AG04449 (cell line): ENCODE data around the gene ARHGAP40.

ENCODE experiments used
- CTCF ChIA-PET: fragments of 350-600 bp; formaldehyde crosslinking; extraction: SDS; loops from one replicate; lab custom pipeline; 2021; ENCODE audit warnings: antibody characterized with exemption; lab: Yijun Ruan, JAX
- POLR2A ChIA-PET: fragments of 400-600, 350-600 bp; formaldehyde crosslinking; extraction: SDS; loops from one replicate; lab custom pipeline; 2020; ENCODE audit warnings: antibody characterized with exemption, inconsistent platforms; lab: Yijun Ruan, JAX
- DNase-seq: peaks from one replicate; pipeline ENCODE4 v3.0.0-alpha.2; 2010; ENCODE audit warnings: low read depth, low spot score
- H3K4me3 ChIP-seq: 2 replicates; pipeline ENCODE4 v1.5.1; 2011; ENCODE audit warnings: low read depth, mild to moderate bottlenecking, control low read depth, low read length
- TF ChIP-seq, protein P1 (sequence below): IDR thresholded peaks from one replicate; pipeline ENCODE4 v1.5.1; 2011; ENCODE audit warnings: mild to moderate bottlenecking, moderate library complexity, low read length, control low read depth, inconsistent platforms; ENCODE audit not compliant: insufficient read depth; ENCODE audit errors: missing control alignments

Gene ARHGAP40

DNA sequence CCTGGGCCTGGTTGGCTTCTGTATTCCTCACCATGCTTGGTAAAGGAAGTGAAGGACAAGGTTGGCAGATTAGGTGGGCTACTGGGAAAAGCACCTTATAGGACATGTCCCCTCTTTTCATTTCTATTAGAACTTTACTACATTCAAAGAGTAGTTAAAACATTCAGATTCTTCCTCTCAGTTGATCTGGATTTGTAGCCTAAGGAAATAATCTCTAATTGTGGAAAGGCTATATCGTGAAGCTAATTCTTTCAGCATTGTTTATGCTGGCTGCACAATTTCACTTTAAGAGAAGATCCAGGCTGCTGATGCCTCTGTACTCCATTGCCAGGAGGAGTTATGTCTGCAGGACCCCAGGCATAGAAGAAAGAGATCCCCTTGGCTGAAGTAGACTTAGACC is 58.8 kb downstream of the ARHGAP40 start:
- ChIA-PET CTCF (interaction anchor here (0.6 to 5.4 kb wide), 8 partner anchors 8 to 235 kb away, joined by 3 to 41 read pairs (median 3); no protein-coding TSS in a partner anchor), POLR2A (no interaction called here)
- TF ChIP-seq, protein P1, sequence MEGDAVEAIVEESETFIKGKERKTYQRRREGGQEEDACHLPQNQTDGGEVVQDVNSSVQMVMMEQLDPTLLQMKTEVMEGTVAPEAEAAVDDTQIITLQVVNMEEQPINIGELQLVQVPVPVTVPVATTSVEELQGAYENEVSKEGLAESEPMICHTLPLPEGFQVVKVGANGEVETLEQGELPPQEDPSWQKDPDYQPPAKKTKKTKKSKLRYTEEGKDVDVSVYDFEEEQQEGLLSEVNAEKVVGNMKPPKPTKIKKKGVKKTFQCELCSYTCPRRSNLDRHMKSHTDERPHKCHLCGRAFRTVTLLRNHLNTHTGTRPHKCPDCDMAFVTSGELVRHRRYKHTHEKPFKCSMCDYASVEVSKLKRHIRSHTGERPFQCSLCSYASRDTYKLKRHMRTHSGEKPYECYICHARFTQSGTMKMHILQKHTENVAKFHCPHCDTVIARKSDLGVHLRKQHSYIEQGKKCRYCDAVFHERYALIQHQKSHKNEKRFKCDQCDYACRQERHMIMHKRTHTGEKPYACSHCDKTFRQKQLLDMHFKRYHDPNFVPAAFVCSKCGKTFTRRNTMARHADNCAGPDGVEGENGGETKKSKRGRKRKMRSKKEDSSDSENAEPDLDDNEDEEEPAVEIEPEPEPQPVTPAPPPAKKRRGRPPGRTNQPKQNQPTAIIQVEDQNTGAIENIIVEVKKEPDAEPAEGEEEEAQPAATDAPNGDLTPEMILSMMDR, result no peak
- no peak for DNase-seq
- H3K4me3 ChIP-seq, result no peak overlapping the region

DNA sequence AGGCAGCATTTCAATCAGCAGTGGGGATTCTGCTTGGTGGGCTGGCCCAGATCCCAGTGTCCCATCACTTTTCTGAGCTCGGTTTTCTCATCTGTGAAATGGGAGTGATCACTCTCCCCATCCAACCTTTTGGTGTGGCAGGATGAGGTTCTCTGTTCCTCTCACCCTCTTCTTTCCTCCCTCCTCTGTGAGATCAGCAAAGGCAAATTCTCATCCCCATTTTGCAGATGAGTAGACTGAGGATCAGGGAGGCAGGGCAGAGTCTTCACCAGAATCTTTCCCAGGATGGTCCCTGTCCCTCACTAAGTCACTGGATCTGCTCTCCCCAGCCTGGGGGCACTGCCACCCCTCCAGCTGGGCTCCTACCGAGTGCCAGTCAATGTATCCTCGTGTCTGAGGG is 62.1 kb downstream of the ARHGAP40 start:
- ChIA-PET POLR2A (no interaction called here), CTCF (no interaction called here)
- TF ChIP-seq, protein P1, result no peak
- DNase-seq, result no peak
- no peak overlapping the region for H3K4me3 ChIP-seq

DNA sequence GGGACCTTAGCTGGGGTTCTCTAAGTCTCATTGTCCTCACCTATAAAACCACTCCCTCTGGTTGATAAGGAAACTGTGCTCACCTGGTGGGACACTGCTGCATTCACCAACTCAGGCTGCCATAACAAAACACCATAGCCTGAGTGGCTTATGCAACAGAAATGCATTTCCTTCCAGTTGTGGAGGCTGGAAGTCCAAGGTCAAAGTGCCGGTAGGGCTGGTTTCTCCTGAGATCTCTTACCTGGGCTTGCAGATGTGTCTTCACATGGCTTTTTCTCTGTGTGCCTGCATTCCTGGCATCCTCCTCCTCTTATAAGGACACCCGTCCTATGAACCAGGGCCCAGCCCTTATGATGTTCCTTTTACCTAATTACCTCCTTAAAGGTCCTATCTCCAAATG is 62.7 kb downstream of the ARHGAP40 start:
- no peak overlapping the region for H3K4me3 ChIP-seq
- no peak for DNase-seq
- POLR2A ChIA-PET, result no interaction called here
- CTCF ChIA-PET, result no interaction called here
- TF ChIP-seq, protein P1, result no peak

DNA sequence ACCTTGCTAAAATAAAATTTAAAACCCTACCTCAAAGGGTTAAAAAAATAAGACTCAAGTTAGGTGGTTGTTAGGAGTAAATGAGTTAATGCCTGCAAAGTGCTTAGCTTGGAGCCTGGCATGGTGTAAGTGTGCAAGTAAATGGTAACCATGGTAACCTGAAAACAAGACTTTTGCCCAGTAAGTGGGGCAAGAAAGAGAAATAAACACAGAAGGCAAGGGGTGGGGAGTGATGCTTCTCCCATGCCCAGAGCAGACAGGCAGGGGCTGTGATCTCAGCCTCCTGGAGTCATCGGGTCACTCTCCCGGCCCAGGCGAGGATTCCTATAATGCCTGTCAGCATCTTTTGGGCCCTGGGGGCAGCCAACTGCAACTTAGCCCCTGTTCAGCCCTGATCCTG is 63.5 kb downstream of the ARHGAP40 start:
- no peak for DNase-seq
- ChIA-PET CTCF (interaction anchor here (1.4 kb wide), 2 partner anchors 11 to 31 kb away, joined by 4 to 5 read pairs; no protein-coding TSS in a partner anchor), POLR2A (no interaction called here)
- H3K4me3 ChIP-seq, result no peak overlapping the region
- TF ChIP-seq, protein P1, result no peak

DNA sequence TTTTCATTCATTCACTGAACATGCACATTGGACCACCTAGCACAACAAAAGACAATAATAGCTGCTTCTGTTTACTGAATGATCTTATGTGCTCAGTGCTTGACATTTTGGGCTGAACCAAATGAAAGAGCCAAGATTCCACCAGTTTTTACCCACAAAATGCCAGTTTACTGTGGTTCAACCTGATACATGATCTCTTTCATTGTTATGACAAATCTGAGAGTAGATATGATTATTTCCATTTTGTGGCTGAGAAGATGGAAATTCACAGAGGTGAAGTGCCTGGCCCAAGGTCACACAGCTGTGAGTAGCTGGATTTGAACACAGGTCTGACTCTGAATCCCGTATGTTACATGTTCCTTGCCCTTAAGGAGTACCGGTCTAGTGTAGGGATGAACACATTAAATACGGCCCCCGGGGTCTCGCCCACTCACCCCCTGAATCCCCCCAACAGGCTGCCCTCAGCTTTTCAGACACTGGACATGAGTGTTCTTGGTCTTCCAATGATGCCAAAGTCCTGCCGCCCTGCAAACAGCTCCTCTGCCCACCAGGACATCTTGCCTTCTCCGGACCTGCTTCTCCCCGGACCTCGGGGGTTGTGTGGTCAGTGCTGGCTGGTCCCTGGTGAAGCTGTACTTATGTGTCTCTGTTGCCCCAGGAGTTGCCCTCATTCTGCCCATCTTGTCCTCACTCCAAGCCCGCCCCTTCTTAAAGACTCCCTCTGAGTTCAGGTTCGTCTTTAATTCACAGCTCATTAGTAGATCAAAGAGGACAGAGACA is 64.1 kb downstream of the ARHGAP40 start:
- ChIA-PET CTCF (interaction anchor here (1.4 kb wide), 2 partner anchors 11 to 31 kb away, joined by 4 to 5 read pairs; no protein-coding TSS in a partner anchor), POLR2A (no interaction called here)
- TF ChIP-seq, protein P1, result no peak
- DNase-seq, result no peak
- H3K4me3 ChIP-seq, result no peak overlapping the region

DNA sequence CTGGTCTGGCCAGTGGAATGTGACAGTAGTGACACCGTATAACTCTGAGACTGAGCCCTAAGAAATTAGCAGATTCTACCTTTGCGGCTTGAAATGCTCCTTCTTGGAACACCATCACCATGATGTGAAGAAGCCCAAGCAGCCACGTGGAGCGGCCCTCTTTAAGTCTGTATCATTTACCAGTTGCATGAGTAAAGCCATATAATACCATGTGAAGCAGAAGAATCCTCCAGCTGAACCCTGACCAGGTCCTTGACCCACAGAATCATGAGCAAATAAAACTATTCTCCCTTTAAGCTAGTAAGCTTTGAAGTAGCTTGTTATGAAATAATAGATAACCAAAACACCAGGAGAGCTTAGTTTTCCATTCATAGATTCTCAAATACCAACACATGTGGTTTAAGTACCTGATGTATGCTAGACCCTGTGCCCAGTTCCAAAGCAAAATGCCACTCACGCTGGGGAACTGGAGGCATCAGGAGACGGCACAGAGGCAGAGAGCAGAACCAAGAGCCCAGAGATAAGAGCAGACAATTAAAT is 65.9 kb downstream of the ARHGAP40 start:
- no peak overlapping the region for H3K4me3 ChIP-seq
- DNase-seq, result no peak
- TF ChIP-seq, protein P1, result no peak
- CTCF ChIA-PET, result interaction anchor here (1.2 to 1.8 kb wide), 3 partner anchors 9 to 22 kb away, joined by 4 to 11 read pairs (median 5); no protein-coding TSS in a partner anchor
- POLR2A ChIA-PET, result no interaction called here
